ENCODE results near the gene CD6. TPM values are rescaled to one million over a fixed set of nuclear protein-coding genes. Genes with fewer than 3 reads are reported as not detected.
A peak's percentile ranks its signal among the peaks of the same experiment; 100 is the strongest.

Gene CD6
- total RNA-seq, 1 donor from 2014 or later: 0.62 TPM

GRCh38 chr11:61009392-61010275 lies 38.2 kb downstream of the CD6 start:
- Mint-ChIP-seq H3K9me3 (ENCODE audit: low read depth) (no peaks in the 10 kb centered on the region), H3K4me3 (ENCODE audit: low read depth) (no peak overlapping the region)

GRCh38 chr11:61010466-61011228 lies 39.2 kb downstream of the CD6 start:
- DNase-seq (ENCODE audit: low spot score, unreplicated experiment): no peak
- Mint-ChIP-seq H3K4me3 (ENCODE audit: low read depth) (no peak overlapping the region), H3K9me3 (ENCODE audit: low read depth) (no peaks in the 10 kb centered on the region), H3K36me3 (ENCODE audit: insufficient read depth) (no peaks in the 10 kb centered on the region), H3K4me1 (ENCODE audit: low read depth) (peaks cover 9% of the 10 kb centered on the region), H3K27me3 (peaks cover 58% of the 10 kb centered on the region), H3K27ac (no peak overlapping the region)
- no peak for TF ChIP-seq CTCF (IDR thresholded peaks at IDR 0.05; ENCODE audit: unreplicated experiment)

More at GRCh38 chr11:61009392-61010275, 38.2 kb downstream of the CD6 start:
- peaks cover 9% of the 10 kb centered on the region for H3K4me1 Mint-ChIP-seq (ENCODE audit: low read depth)
- DNase-seq (ENCODE audit: low spot score, unreplicated experiment): no peak
- TF ChIP-seq CTCF (IDR thresholded peaks at IDR 0.05; ENCODE audit: unreplicated experiment): no peak
- peaks cover 63% of the 10 kb centered on the region for H3K27me3 Mint-ChIP-seq
- H3K27ac Mint-ChIP-seq: no peak overlapping the region
- no peaks in the 10 kb centered on the region for H3K36me3 Mint-ChIP-seq (ENCODE audit: insufficient read depth)

- Mint-ChIP-seq H3K36me3 (ENCODE audit: insufficient read depth) (no peaks in the 10 kb centered on the region), H3K27me3 (peaks cover 59% of the 10 kb centered on the region), H3K4me1 (ENCODE audit: low read depth) (peaks cover 9% of the 10 kb centered on the region)
Measured at GRCh38 chr11:61011229-61011870, 39.9 kb downstream of the CD6 start.

GRCh38 chr11:61011950-61012736 lies 40.7 kb downstream of the CD6 start:
- no peaks in the 10 kb centered on the region for H3K36me3 Mint-ChIP-seq (ENCODE audit: insufficient read depth)
- peaks cover 9% of the 10 kb centered on the region for H3K4me1 Mint-ChIP-seq (ENCODE audit: low read depth)
- no peak overlapping the region for H3K4me3 Mint-ChIP-seq (ENCODE audit: low read depth)
- no peaks in the 10 kb centered on the region for H3K9me3 Mint-ChIP-seq (ENCODE audit: low read depth)
- no peak for DNase-seq (ENCODE audit: low spot score, unreplicated experiment)
- H3K27me3 Mint-ChIP-seq: peaks cover 57% of the 10 kb centered on the region
- no peak overlapping the region for H3K27ac Mint-ChIP-seq
- no peak for TF ChIP-seq CTCF (IDR thresholded peaks at IDR 0.05; ENCODE audit: unreplicated experiment)

More at GRCh38 chr11:61011229-61011870, 39.9 kb downstream of the CD6 start:
- no peak for TF ChIP-seq CTCF (IDR thresholded peaks at IDR 0.05; ENCODE audit: unreplicated experiment)
- H3K27ac Mint-ChIP-seq: peak overlapping the region; percentile 71
- no peaks in the 10 kb centered on the region for H3K9me3 Mint-ChIP-seq (ENCODE audit: low read depth)
- no peak for DNase-seq (ENCODE audit: low spot score, unreplicated experiment)
- H3K4me3 Mint-ChIP-seq (ENCODE audit: low read depth): no peak overlapping the region

All from progenitor cell of endocrine pancreas (in vitro differentiated cells).